A673 (cell line): ENCODE results near the gene DDC. TPM values are rescaled to one million over a fixed set of nuclear protein-coding genes. Genes with fewer than 3 reads are reported as not detected.
"Not testable (repeated sequence)": the region's sequence is repeated elsewhere in the genome, so short reads cannot be mapped to it uniquely, and the experiment has no call there.

Experiments used
- BruUV-seq: library from RNA; stranded (reverse); fragments of 400-500 nt; replicated peaks from 2 replicates; lab custom pipeline; 2021; lab: Mats Ljungman, UMichigan
- CTCF ChIA-PET: fragments of 300-600 bp; sonication (Branson Sonifier 250); formaldehyde crosslinking; loops from one replicate; lab custom pipeline; 2022; ENCODE audit warnings: antibody characterized with exemption; lab: Charles Lee
- POLR2A ChIA-PET: fragments of 300-600 bp; sonication (Branson Sonifier 250); formaldehyde crosslinking; loops from one replicate; lab custom pipeline; 2022; ENCODE audit warnings: antibody characterized with exemption; ENCODE audit not compliant: low non-redundant PET; lab: Charles Lee
- DNase-seq: peaks from one replicate; pipeline ENCODE4 v3.0.0-alpha.2; 2015; ENCODE audit warnings: low spot score
- H3K27ac ChIP-seq: fragments of 200-600 bp; sonication (generic); 2 replicates; pipeline ENCODE4 v1.5.1; 2016; ENCODE audit warnings: mixed run types, low read depth, mild to moderate bottlenecking, mixed read lengths, antibody characterized with exemption, low read length; ENCODE audit not compliant: poor library complexity, severe bottlenecking
- H3K27me3 ChIP-seq: fragments of 200-600 bp; sonication (generic); replicated peaks from 2 replicates; pipeline ENCODE4 v1.6.1; 2017; ENCODE audit warnings: mixed run types, low read depth, mild to moderate bottlenecking, mixed read lengths, antibody characterized with exemption, low read length; ENCODE audit not compliant: insufficient read depth, poor library complexity
- H3K36me3 ChIP-seq: fragments of 200-600 bp; sonication (generic); 2 replicates; pipeline ENCODE4 v1.6.1; 2016; ENCODE audit warnings: mixed run types, mild to moderate bottlenecking, mixed read lengths, antibody characterized with exemption, low read length; ENCODE audit not compliant: insufficient read depth, poor library complexity, severe bottlenecking
- H3K4me1 ChIP-seq: fragments of 200-600 bp; sonication (generic); 2 replicates; pipeline ENCODE4 v1.6.1; 2017; ENCODE audit warnings: mixed run types, mild to moderate bottlenecking, mixed read lengths, antibody characterized with exemption, low read length; ENCODE audit not compliant: insufficient read depth, poor library complexity, severe bottlenecking
- H3K4me3 ChIP-seq: fragments of 200-600 bp; sonication (generic); 2 replicates; pipeline ENCODE4 v1.5.1; 2016; ENCODE audit warnings: low read depth, mixed run types, mild to moderate bottlenecking, mixed read lengths, low read length; ENCODE audit not compliant: poor library complexity, severe bottlenecking
- H3K9me3 ChIP-seq: fragments of 200-600 bp; sonication (generic); 2 replicates; pipeline ENCODE4 v1.6.1; 2016; ENCODE audit warnings: mixed run types, low read depth, mild to moderate bottlenecking, mixed read lengths, antibody characterized with exemption, low read length; ENCODE audit not compliant: poor library complexity, severe bottlenecking
- CTCF ChIP-seq: fragments of 300-800, 200-600 bp; sonication (generic); conservative IDR thresholded peaks from 2 replicates; pipeline ENCODE4 v1.5.1; 2017; ENCODE audit warnings: low read depth, mild to moderate bottlenecking, antibody characterized with exemption, low read length, moderate library complexity, mixed read lengths
- EZH2 ChIP-seq: fragments of 200-600 bp; sonication (generic); IDR thresholded peaks from 2 replicates; pipeline ENCODE4 v1.6.1; 2017; ENCODE audit warnings: borderline replicate concordance, low read depth, mild to moderate bottlenecking, mixed read lengths, antibody characterized with exemption, low read length; ENCODE audit not compliant: poor library complexity, severe bottlenecking
- intact Hi-C: fragments of 100-400 bp; cut with micrococcal nuclease; formaldehyde crosslinking; loops from one replicate; pipeline ENCODE4 v1.10.0; 2022; ENCODE audit not compliant: unreplicated experiment
- total RNA-seq: library from RNA; stranded (reverse); gene quantifications from 2 replicates; pipeline ENCODE4 v1.2.3, GENCODE V29; 2021

Gene DDC
- total RNA-seq, 1 experiment from 2014 or later, result not detected

DNA sequence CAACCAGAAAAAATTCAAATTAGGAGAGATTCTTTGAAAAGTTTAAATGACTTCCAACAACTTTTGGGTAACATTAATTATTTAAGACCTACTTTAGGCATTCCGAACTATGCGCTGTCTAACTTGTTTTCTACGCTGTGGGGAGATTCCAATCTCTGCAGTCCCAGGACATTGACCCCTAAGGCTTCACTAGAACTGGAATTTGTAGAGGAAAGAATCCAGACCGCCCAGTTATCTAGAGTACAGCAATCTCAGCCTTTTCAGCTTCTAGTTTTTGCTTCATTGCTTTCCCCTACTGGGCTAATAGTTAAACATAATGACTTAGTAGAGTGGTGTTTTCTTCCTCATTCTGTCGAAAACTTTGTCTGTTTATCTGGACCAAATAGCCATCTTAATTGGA is 14.9 kb upstream of the DDC start:
- BruUV-seq, result no TSS peak
- TF ChIP-seq CTCF (no peak), EZH2 (no peak)
- Histone ChIP-seq H3K4me3 (no peak overlapping the region), H3K27me3 (no peaks in the 10 kb centered on the region), H3K27ac (no peak overlapping the region), H3K4me1 (no peaks in the 10 kb centered on the region), H3K36me3 (no peaks in the 10 kb centered on the region), H3K9me3 (no peaks in the 10 kb centered on the region)
- intact Hi-C loops, result no loop called here
- ChIA-PET POLR2A (no interaction called here), CTCF (no interaction called here)
- no peak for DNase-seq

- POLR2A ChIA-PET, CTCF ChIA-PET, H3K27me3 ChIP-seq, H3K9me3 ChIP-seq, H3K4me3 ChIP-seq, DNase-seq, H3K4me1 ChIP-seq, H3K36me3 ChIP-seq, H3K27ac ChIP-seq, BruUV-seq, intact Hi-C loops: not testable (repeated sequence)
Measured at GRCh38 chr7:50578105-50578504, 12.9 kb upstream of the DDC start.

- Histone ChIP-seq H3K36me3 (no peaks in the 10 kb centered on the region), H3K9me3 (no peaks in the 10 kb centered on the region), H3K4me3 (no peak overlapping the region), H3K27me3 (no peaks in the 10 kb centered on the region), H3K4me1 (no peaks in the 10 kb centered on the region), H3K27ac (no peak overlapping the region)
- ChIA-PET POLR2A (no interaction called here), CTCF (no interaction called here)
- BruUV-seq, result no TSS peak
- no peak for DNase-seq
- TF ChIP-seq CTCF, result no peak
- no peak for TF ChIP-seq EZH2
- intact Hi-C loops, result no loop called here
Measured at GRCh38 chr7:50577569-50577968, 12.4 kb upstream of the DDC start.

- H3K9me3 ChIP-seq, CTCF ChIA-PET, H3K27ac ChIP-seq, H3K36me3 ChIP-seq, POLR2A ChIA-PET, H3K4me1 ChIP-seq, BruUV-seq, H3K4me3 ChIP-seq, DNase-seq, H3K27me3 ChIP-seq, intact Hi-C loops: not testable (repeated sequence)
Measured at GRCh38 chr7:50576388-50576787, 11.2 kb upstream of the DDC start.
